Renal cortical epithelial cell (primary cell): Measurements from ENCODE around the gene ADGRL2. TPM values are rescaled to one million over a fixed set of nuclear protein-coding genes. Genes with fewer than 3 reads are reported as not detected.

Source experiments
- DNase-seq: peaks from one replicate; pipeline ENCODE4 v3.0.0-alpha.2; 2011; ENCODE audit warnings: low read depth
- total RNA-seq: library from RNA; depleted of rRNA; stranded (reverse); fragments of >200 nt; gene quantifications from 2 replicates; pipeline ENCODE4 v1.2.3, GENCODE V29; 2014

The ADGRL2 gene
- 41.2 and 117 TPM in 2 replicates for total RNA-seq

- DNase-seq, result peak; percentile 82
These were observed at the start of gene ADGRL2 for GRCh38 chr1:81800695-81801650. Gene ADGRL2, plus strand, starts transcription at chr1:81800934. Its CDS starts 36,051 bp downstream, at chr1:81836985.

GRCh38 chr1:81752840-81753239 is 47.9 kb upstream of the ADGRL2 start:
- no peak for DNase-seq

- DNase-seq, result no peak
These were observed 46.3 kb upstream of the ADGRL2 start for GRCh38 chr1:81754424-81754823.

GRCh38 chr1:81756872-81757271 is 43.9 kb upstream of the ADGRL2 start:
- peak; percentile 41 for DNase-seq

- DNase-seq, result no peak
These were observed 43.2 kb upstream of the ADGRL2 start for GRCh38 chr1:81757398-81758020.

GRCh38 chr1:81758181-81758580 is 42.6 kb upstream of the ADGRL2 start:
- peak; percentile 16 for DNase-seq

GRCh38 chr1:81760477-81761097 is 40.1 kb upstream of the ADGRL2 start:
- peak; percentile 48 for DNase-seq

GRCh38 chr1:81775510-81775909 is 25.2 kb upstream of the ADGRL2 start:
- DNase-seq, result no peak

- DNase-seq, result no peak
These were observed 19.9 kb upstream of the ADGRL2 start for GRCh38 chr1:81780705-81781454.

GRCh38 chr1:81781749-81782148 is 19.0 kb upstream of the ADGRL2 start:
- no peak for DNase-seq

GRCh38 chr1:81792184-81792583 is 8.6 kb upstream of the ADGRL2 start:
- no peak for DNase-seq

GRCh38 chr1:81797701-81798100 is 3.0 kb upstream of the ADGRL2 start:
- DNase-seq, result no peak

- DNase-seq, result peak; percentile 38
These were observed 617 bp upstream of the ADGRL2 start for GRCh38 chr1:81799939-81800694.

- peak; percentile 32 for DNase-seq
These were observed 1.1 kb downstream of the ADGRL2 start for GRCh38 chr1:81801651-81802456.

GRCh38 chr1:81802457-81802706 is 1.6 kb downstream of the ADGRL2 start:
- DNase-seq, result no peak

GRCh38 chr1:81802707-81803430 is 2.1 kb downstream of the ADGRL2 start:
- DNase-seq, result no peak

- DNase-seq, result peak; percentile 65
These were observed 2.8 kb downstream of the ADGRL2 start for GRCh38 chr1:81803431-81804110.

GRCh38 chr1:81804312-81804711 is 3.6 kb downstream of the ADGRL2 start:
- DNase-seq, result no peak
